ENCODE results near the gene CSGALNACT2. TPM values are rescaled to one million over a fixed set of nuclear protein-coding genes. Genes with fewer than 3 reads are reported as not detected.

Gene CSGALNACT2
- total RNA-seq, 1 donor from 2014 or later, result 30.3 TPM

GRCh38 chr10:43105102-43105955 is 32.9 kb upstream of the CSGALNACT2 start:
- Mint-ChIP-seq H3K27me3 (ENCODE audit: insufficient read depth) (peaks cover 20% of the 10 kb centered on the region), H3K36me3 (ENCODE audit: low read depth) (no peaks in the 10 kb centered on the region), H3K9me3 (no peaks in the 10 kb centered on the region), H3K4me1 (ENCODE audit: low read depth) (peaks cover 13% of the 10 kb centered on the region), H3K27ac (no peak overlapping the region), H3K4me3 (peak overlapping the region; percentile 73)
- intact Hi-C loops (cut with micrococcal nuclease), result loop anchor here (1.0 to 10.0 kb wide), 11 partner anchors 15 to 931 kb away; partner anchors contain the start of genes BMS1, ZNF32 and ZNF33B
- peak; percentile 77 for DNase-seq (ENCODE audit: low spot score)

GRCh38 chr10:43105956-43106229 is 32.4 kb upstream of the CSGALNACT2 start:
- no peak for DNase-seq (ENCODE audit: low spot score)
- H3K27me3 Mint-ChIP-seq (ENCODE audit: insufficient read depth), result peaks cover 20% of the 10 kb centered on the region
- H3K4me1 Mint-ChIP-seq (ENCODE audit: low read depth), result peaks cover 18% of the 10 kb centered on the region
- H3K27ac Mint-ChIP-seq, result no peak overlapping the region
- intact Hi-C loops (cut with micrococcal nuclease), result loop anchor here (1.0 to 10.0 kb wide), 11 partner anchors 14 to 931 kb away; partner anchors contain the start of genes BMS1, ZNF32 and ZNF33B
- no peaks in the 10 kb centered on the region for H3K9me3 Mint-ChIP-seq
- no peak overlapping the region for H3K4me3 Mint-ChIP-seq
- no peaks in the 10 kb centered on the region for H3K36me3 Mint-ChIP-seq (ENCODE audit: low read depth)

DNA sequence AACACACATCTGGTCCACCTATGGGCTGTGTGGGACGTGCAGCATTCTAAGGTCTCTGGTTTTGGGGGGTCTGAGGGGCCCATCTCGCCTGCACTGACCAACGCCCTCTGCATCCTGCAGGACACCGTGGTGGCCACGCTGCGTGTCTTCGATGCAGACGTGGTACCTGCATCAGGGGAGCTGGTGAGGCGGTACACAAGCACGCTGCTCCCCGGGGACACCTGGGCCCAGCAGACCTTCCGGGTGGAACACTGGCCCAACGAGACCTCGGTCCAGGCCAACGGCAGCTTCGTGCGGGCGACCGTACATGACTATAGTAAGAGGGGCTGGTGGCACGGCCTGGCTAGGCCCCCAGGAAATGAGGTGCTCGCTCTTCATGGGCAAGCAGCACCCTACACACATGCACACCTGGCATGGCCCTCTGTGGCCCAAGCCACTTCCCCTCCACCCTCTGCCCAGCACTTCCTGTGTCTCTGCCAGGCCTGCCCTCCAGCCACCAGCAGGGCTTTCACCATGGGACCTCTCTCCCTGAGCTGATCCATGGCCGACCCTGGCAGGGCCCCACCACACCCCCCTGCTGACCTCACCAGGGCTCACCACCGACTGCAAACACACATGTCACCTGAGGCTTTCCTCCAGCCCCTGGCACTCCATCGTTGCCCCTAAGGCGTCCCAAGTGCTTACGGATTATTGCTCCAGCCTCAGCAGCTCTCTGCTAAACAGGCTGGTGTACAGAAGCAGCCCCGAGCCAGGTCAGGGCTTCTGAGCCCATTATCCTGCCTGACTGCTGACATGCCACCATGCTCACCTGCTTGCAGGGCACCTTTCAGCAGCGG is 31.8 kb upstream of the CSGALNACT2 start:
- Mint-ChIP-seq H3K27me3 (ENCODE audit: insufficient read depth) (peaks cover 20% of the 10 kb centered on the region), H3K4me3 (peak overlapping the region; percentile 48), H3K4me1 (ENCODE audit: low read depth) (peaks cover 18% of the 10 kb centered on the region), H3K9me3 (no peaks in the 10 kb centered on the region), H3K27ac (no peak overlapping the region), H3K36me3 (ENCODE audit: low read depth) (no peaks in the 10 kb centered on the region)
- no peak for DNase-seq (ENCODE audit: low spot score)
- intact Hi-C loops (cut with micrococcal nuclease), result loop anchor here (10.0 kb wide), 1 partner anchor 932 kb away; no protein-coding TSS in a partner anchor

- intact Hi-C loops (cut with micrococcal nuclease), result loop anchor here (10.0 kb wide), 1 partner anchor 934 kb away; no protein-coding TSS in a partner anchor
- no peaks in the 10 kb centered on the region for H3K9me3 Mint-ChIP-seq
- no peaks in the 10 kb centered on the region for H3K36me3 Mint-ChIP-seq (ENCODE audit: low read depth)
- no peak overlapping the region for H3K27ac Mint-ChIP-seq
- no peak for DNase-seq (ENCODE audit: low spot score)
- H3K27me3 Mint-ChIP-seq (ENCODE audit: insufficient read depth), result peaks cover 5% of the 10 kb centered on the region
- H3K4me1 Mint-ChIP-seq (ENCODE audit: low read depth), result peaks cover 18% of the 10 kb centered on the region
- H3K4me3 Mint-ChIP-seq, result no peak overlapping the region
These were observed 29.3 kb upstream of the CSGALNACT2 start for GRCh38 chr10:43108951-43109350.

- no peak overlapping the region for H3K27ac Mint-ChIP-seq
- H3K4me3 Mint-ChIP-seq, result no peak overlapping the region
- no peak for DNase-seq (ENCODE audit: low spot score)
- peaks cover 18% of the 10 kb centered on the region for H3K4me1 Mint-ChIP-seq (ENCODE audit: low read depth)
- H3K27me3 Mint-ChIP-seq (ENCODE audit: insufficient read depth), result peaks cover 2% of the 10 kb centered on the region
- no peaks in the 10 kb centered on the region for H3K9me3 Mint-ChIP-seq
- no peaks in the 10 kb centered on the region for H3K36me3 Mint-ChIP-seq (ENCODE audit: low read depth)
- intact Hi-C loops (cut with micrococcal nuclease), result loop anchor here (10.0 kb wide), 1 partner anchor 935 kb away; no protein-coding TSS in a partner anchor
These were observed 28.5 kb upstream of the CSGALNACT2 start for GRCh38 chr10:43109671-43110249.

DNA sequence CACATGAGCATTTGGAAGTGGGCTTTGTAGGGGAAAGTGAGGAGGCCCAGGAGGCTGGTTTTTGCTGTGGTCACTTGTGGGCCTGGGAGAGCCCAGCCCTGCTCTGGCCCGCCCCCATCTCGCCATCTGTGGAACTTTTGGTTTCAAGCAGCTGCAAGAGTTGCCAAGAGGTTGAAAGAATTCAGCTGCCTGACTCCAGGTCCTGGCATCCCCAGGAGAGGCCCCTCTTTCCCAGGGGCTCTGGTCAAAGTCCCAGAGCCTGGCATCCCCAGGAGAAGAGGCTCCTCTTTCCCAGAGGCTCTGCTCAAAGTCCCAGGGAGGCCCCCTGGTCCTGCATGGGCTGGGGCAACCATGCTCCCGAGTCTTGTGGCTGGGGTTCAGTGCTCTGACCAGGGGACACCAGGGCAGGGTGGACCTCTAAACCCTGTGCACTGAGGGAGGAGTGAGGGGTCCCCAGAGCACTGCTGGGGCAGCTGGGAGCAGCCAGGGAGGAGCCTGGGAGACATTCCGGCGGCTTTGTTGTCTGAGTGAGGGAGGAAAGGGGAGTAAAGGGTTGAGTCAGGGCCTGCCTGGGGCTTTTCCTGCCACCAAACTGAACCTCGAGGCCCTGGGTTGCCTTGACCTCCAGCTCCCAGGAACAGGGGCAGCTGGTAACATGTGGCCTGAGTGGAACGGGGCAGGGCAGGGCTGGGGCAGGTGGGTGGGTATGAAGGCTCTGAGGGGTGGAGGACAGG is 27.7 kb upstream of the CSGALNACT2 start:
- peaks cover 18% of the 10 kb centered on the region for H3K4me1 Mint-ChIP-seq (ENCODE audit: low read depth)
- intact Hi-C loops (cut with micrococcal nuclease), result no loop called here
- no peaks in the 10 kb centered on the region for H3K9me3 Mint-ChIP-seq
- no peak for DNase-seq (ENCODE audit: low spot score)
- no peak overlapping the region for H3K27ac Mint-ChIP-seq
- no peaks in the 10 kb centered on the region for H3K27me3 Mint-ChIP-seq (ENCODE audit: insufficient read depth)
- H3K4me3 Mint-ChIP-seq, result no peak overlapping the region
- H3K36me3 Mint-ChIP-seq (ENCODE audit: low read depth), result no peaks in the 10 kb centered on the region

GRCh38 chr10:43111101-43111500 is 27.1 kb upstream of the CSGALNACT2 start:
- Mint-ChIP-seq H3K27me3 (ENCODE audit: insufficient read depth) (no peaks in the 10 kb centered on the region), H3K4me1 (ENCODE audit: low read depth) (peaks cover 18% of the 10 kb centered on the region), H3K36me3 (ENCODE audit: low read depth) (no peaks in the 10 kb centered on the region), H3K27ac (no peak overlapping the region), H3K4me3 (no peak overlapping the region), H3K9me3 (no peaks in the 10 kb centered on the region)
- no peak for DNase-seq (ENCODE audit: low spot score)
- intact Hi-C loops (cut with micrococcal nuclease), result no loop called here

- no peak for DNase-seq (ENCODE audit: low spot score)
- no peaks in the 10 kb centered on the region for H3K9me3 Mint-ChIP-seq
- no peaks in the 10 kb centered on the region for H3K36me3 Mint-ChIP-seq (ENCODE audit: low read depth)
- H3K27me3 Mint-ChIP-seq (ENCODE audit: insufficient read depth), result no peaks in the 10 kb centered on the region
- no peak overlapping the region for H3K4me3 Mint-ChIP-seq
- H3K4me1 Mint-ChIP-seq (ENCODE audit: low read depth), result peaks cover 12% of the 10 kb centered on the region
- intact Hi-C loops (cut with micrococcal nuclease), result no loop called here
- H3K27ac Mint-ChIP-seq, result no peak overlapping the region
These were observed 26.2 kb upstream of the CSGALNACT2 start for GRCh38 chr10:43111921-43112607.

- Mint-ChIP-seq H3K27ac (no peak overlapping the region), H3K36me3 (ENCODE audit: low read depth) (no peaks in the 10 kb centered on the region), H3K27me3 (ENCODE audit: insufficient read depth) (no peaks in the 10 kb centered on the region), H3K4me3 (no peak overlapping the region), H3K4me1 (ENCODE audit: low read depth) (peaks cover 10% of the 10 kb centered on the region), H3K9me3 (no peaks in the 10 kb centered on the region)
- intact Hi-C loops (cut with micrococcal nuclease), result no loop called here
- no peak for DNase-seq (ENCODE audit: low spot score)
These were observed 25.7 kb upstream of the CSGALNACT2 start for GRCh38 chr10:43112608-43112961.

- intact Hi-C loops (cut with micrococcal nuclease), result no loop called here
- H3K4me3 Mint-ChIP-seq, result no peak overlapping the region
- no peaks in the 10 kb centered on the region for H3K36me3 Mint-ChIP-seq (ENCODE audit: low read depth)
- H3K9me3 Mint-ChIP-seq, result no peaks in the 10 kb centered on the region
- no peak for DNase-seq (ENCODE audit: low spot score)
- no peaks in the 10 kb centered on the region for H3K27me3 Mint-ChIP-seq (ENCODE audit: insufficient read depth)
- peaks cover 10% of the 10 kb centered on the region for H3K4me1 Mint-ChIP-seq (ENCODE audit: low read depth)
- no peak overlapping the region for H3K27ac Mint-ChIP-seq
These were observed 24.8 kb upstream of the CSGALNACT2 start for GRCh38 chr10:43113201-43114087.

DNA sequence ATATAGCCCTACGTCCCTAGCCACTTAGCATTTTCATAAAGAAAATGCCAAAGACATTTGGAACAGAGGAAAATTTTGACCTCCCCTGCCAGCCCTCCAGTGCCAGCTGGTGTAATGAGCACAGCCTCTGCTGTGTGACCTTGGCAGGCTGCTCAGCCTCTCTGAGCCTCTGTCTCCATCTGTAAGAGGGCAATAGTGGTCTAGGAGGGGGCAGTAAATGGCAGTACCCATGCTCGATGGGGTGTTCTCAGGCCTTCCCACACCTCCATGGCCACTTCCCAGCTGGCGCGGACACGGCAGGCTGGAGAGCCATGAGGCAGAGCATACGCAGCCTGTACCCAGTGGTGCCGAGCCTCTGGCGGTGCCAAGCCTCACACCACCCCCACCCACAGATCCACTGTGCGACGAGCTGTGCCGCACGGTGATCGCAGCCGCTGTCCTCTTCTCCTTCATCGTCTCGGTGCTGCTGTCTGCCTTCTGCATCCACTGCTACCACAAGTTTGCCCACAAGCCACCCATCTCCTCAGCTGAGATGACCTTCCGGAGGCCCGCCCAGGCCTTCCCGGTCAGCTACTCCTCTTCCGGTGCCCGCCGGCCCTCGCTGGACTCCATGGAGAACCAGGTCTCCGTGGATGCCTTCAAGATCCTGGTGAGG is 24.0 kb upstream of the CSGALNACT2 start:
- Mint-ChIP-seq H3K27me3 (ENCODE audit: insufficient read depth) (no peaks in the 10 kb centered on the region), H3K4me3 (no peak overlapping the region), H3K9me3 (no peaks in the 10 kb centered on the region), H3K27ac (no peak overlapping the region), H3K4me1 (ENCODE audit: low read depth) (peaks cover 16% of the 10 kb centered on the region), H3K36me3 (ENCODE audit: low read depth) (no peaks in the 10 kb centered on the region)
- intact Hi-C loops (cut with micrococcal nuclease), result no loop called here
- DNase-seq (ENCODE audit: low spot score), result no peak
